Testis (tissue), 3 donors: ENCODE data around the gene UNC13B. TPM values are rescaled to one million over a fixed set of nuclear protein-coding genes. Genes with fewer than 3 reads are reported as not detected.

ENCODE experiments used
- DNase-seq: peaks from one replicate; pipeline ENCODE4 v3.0.0-alpha.2; 2019
- H3K27ac ChIP-seq, 2 donors: fragments of 200-600 bp; sonication (generic); one replicate each; pipeline ENCODE4 v1.5.1; 2019
- H3K27me3 ChIP-seq: fragments of 200-600 bp; sonication (generic); one replicate; pipeline ENCODE4 v1.5.1; 2019
- H3K36me3 ChIP-seq: fragments of 200-600 bp; sonication (generic); one replicate; pipeline ENCODE4 v1.5.1; 2017; ENCODE audit warnings: low read depth; ENCODE audit errors: missing control alignments
- H3K4me1 ChIP-seq: fragments of 200-600 bp; sonication (generic); one replicate; pipeline ENCODE4 v1.5.1; 2019
- H3K4me3 ChIP-seq, 2 donors: fragments of 200-600 bp; sonication (generic); one replicate each; pipeline ENCODE4 v1.5.1; 2017 to 2019
- H3K9me3 ChIP-seq: fragments of 200-600 bp; sonication (generic); one replicate; pipeline ENCODE4 v1.5.1; 2017
- CTCF ChIP-seq, 3 experiments: fragments of 450-650 bp in 2 of 3; fragments of 200-600 bp in 1 of 3; sonication (generic) in 1 of 3; IDR thresholded peaks; one replicate each; pipeline ENCODE4 v1.5.1; 2016 to 2019; ENCODE audit warnings: antibody characterized with exemption in 3 of 3, mild to moderate bottlenecking in 2 of 3, moderate library complexity in 1 of 3
- POLR2A ChIP-seq: fragments of 450-650 bp; IDR thresholded peaks from one replicate; pipeline ENCODE4 v1.6.1; 2017; ENCODE audit warnings: antibody characterized with exemption, mild to moderate bottlenecking, moderate library complexity
- WGBS, 2 donors: methylation state at CpG; one replicate each; pipeline ENCODE4 v1.1.5; 2018; 5-methylcytosine and 5-hydroxymethylcytosine counted together
- intact Hi-C: fragments of 100-400 bp; cut with DNase I; formaldehyde crosslinking; loops from one replicate; pipeline ENCODE4 v1.15.1; 2023; ENCODE audit warnings: low total_unique reads
- polyA plus RNA-seq: library from polyadenylated mRNA; stranded (reverse); fragments of 350-450 nt; fragmentation: Illumina TruSeq; extraction: RNeasy Lipid Tissue Mini Kit (QIAGEN cat#74804); gene quantifications from one replicate; pipeline ENCODE4 v1.2.3, GENCODE V29; 2014; ENCODE audit warnings: low read depth, low replicate concordance; ENCODE audit not compliant: insufficient read depth
- total RNA-seq, 2 donors: library from RNA; depleted of rRNA; stranded (reverse); fragments of >200 nt; gene quantifications; one replicate each; pipeline ENCODE4 v1.2.3, GENCODE V29; 2016

Gene UNC13B
- total and polyA plus RNA-seq, 3 donors from 2014 or later: 37.0 to 51.0 (median 40.2) TPM

GRCh38 chr9:35355939-35356338, 194.1 kb downstream of the UNC13B start:
- intact Hi-C loops: no loop called here
- TF ChIP-seq CTCF (IDR thresholded peaks at IDR 0.05) (no peak), POLR2A (no peak)
- DNase-seq: no peak
- H3K4me1 ChIP-seq: peaks cover 9% of the 10 kb centered on the region
- H3K36me3 ChIP-seq: no peaks in the 10 kb centered on the region
- no peak overlapping the region for H3K27ac ChIP-seq
- 90 to 100% methylated on average over 1 of the region's 1 CpG for WGBS, 2 donors
- no peaks in the 10 kb centered on the region for H3K9me3 ChIP-seq
- H3K4me3 ChIP-seq: no peak overlapping the region
- H3K27me3 ChIP-seq: no peaks in the 10 kb centered on the region

- intact Hi-C loops: no loop called here
- no peak overlapping the region for H3K4me3 ChIP-seq
- H3K36me3 ChIP-seq: no peaks in the 10 kb centered on the region
- WGBS, 2 donors: 94% methylated on average over 2 of the region's 2 CpGs
- no peak for DNase-seq
- no peaks in the 10 kb centered on the region for H3K9me3 ChIP-seq
- H3K4me1 ChIP-seq: no peaks in the 10 kb centered on the region
- no peak for TF ChIP-seq POLR2A
- no peak for TF ChIP-seq CTCF (IDR thresholded peaks at IDR 0.05)
- no peak overlapping the region for H3K27ac ChIP-seq
- H3K27me3 ChIP-seq: no peaks in the 10 kb centered on the region
Measured at GRCh38 chr9:35357116-35357515, 195.3 kb downstream of the UNC13B start.

- Histone ChIP-seq H3K9me3 (no peaks in the 10 kb centered on the region), H3K27me3 (no peaks in the 10 kb centered on the region), H3K4me3 (no peak overlapping the region), H3K27ac (no peak overlapping the region), H3K36me3 (no peaks in the 10 kb centered on the region), H3K4me1 (no peaks in the 10 kb centered on the region)
- 96 to 98% methylated on average over 4 of the region's 4 CpGs for WGBS, 2 donors
- no peak for DNase-seq
- intact Hi-C loops: no loop called here
- no peak for TF ChIP-seq POLR2A
- no peak for TF ChIP-seq CTCF (IDR thresholded peaks at IDR 0.05)
Measured at GRCh38 chr9:35357826-35358225, 196.0 kb downstream of the UNC13B start.

GRCh38 chr9:35364817-35365585, 203.2 kb downstream of the UNC13B start:
- Histone ChIP-seq H3K4me3 (no peak overlapping the region), H3K27ac (no peak overlapping the region), H3K27me3 (no peaks in the 10 kb centered on the region), H3K4me1 (no peaks in the 10 kb centered on the region), H3K9me3 (no peaks in the 10 kb centered on the region), H3K36me3 (no peaks in the 10 kb centered on the region)
- 77 to 89% methylated on average over 3 of the region's 3 CpGs for WGBS, 2 donors
- DNase-seq: no peak
- TF ChIP-seq CTCF (IDR thresholded peaks at IDR 0.05): no peak
- no peak for TF ChIP-seq POLR2A
- intact Hi-C loops: no loop called here

- 95 to 97% methylated on average over 2 of the region's 2 CpGs for WGBS, 2 donors
- intact Hi-C loops: no loop called here
- Histone ChIP-seq H3K4me1 (no peaks in the 10 kb centered on the region), H3K9me3 (no peaks in the 10 kb centered on the region), H3K27me3 (no peaks in the 10 kb centered on the region), H3K4me3 (no peak overlapping the region), H3K27ac (no peak overlapping the region), H3K36me3 (no peaks in the 10 kb centered on the region)
- TF ChIP-seq CTCF (IDR thresholded peaks at IDR 0.05): no peak
- DNase-seq: no peak
Measured at GRCh38 chr9:35366627-35367026, 204.8 kb downstream of the UNC13B start.
